ENCODE results near the gene SLC39A5.

GRCh38 chr12:56219840-56220239 lies 10.0 kb upstream of the SLC39A5 start:
- TF ChIP-seq, protein P1, sequence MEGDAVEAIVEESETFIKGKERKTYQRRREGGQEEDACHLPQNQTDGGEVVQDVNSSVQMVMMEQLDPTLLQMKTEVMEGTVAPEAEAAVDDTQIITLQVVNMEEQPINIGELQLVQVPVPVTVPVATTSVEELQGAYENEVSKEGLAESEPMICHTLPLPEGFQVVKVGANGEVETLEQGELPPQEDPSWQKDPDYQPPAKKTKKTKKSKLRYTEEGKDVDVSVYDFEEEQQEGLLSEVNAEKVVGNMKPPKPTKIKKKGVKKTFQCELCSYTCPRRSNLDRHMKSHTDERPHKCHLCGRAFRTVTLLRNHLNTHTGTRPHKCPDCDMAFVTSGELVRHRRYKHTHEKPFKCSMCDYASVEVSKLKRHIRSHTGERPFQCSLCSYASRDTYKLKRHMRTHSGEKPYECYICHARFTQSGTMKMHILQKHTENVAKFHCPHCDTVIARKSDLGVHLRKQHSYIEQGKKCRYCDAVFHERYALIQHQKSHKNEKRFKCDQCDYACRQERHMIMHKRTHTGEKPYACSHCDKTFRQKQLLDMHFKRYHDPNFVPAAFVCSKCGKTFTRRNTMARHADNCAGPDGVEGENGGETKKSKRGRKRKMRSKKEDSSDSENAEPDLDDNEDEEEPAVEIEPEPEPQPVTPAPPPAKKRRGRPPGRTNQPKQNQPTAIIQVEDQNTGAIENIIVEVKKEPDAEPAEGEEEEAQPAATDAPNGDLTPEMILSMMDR (IDR thresholded peaks at IDR 0.05), result no peak
- TF ChIP-seq EP300 (IDR thresholded peaks at IDR 0.05) (no peak), POLR2A (IDR thresholded peaks at IDR 0.05) (no peak)
